GM21528 (cell line): ENCODE results near the gene GZMH.
"Not testable (repeated sequence)": the region's sequence is repeated elsewhere in the genome, so short reads cannot be mapped to it uniquely, and the experiment has no call there.

ENCODE experiments used
- ATAC-seq: cut with Tn5 transposase; IDR thresholded peaks from one replicate; pipeline ENCODE4 v1.9.1; 2021; ENCODE audit warnings: mild to moderate bottlenecking, moderate library complexity; ENCODE audit not compliant: unreplicated experiment, low FRiP score

GZMH gene

DNA sequence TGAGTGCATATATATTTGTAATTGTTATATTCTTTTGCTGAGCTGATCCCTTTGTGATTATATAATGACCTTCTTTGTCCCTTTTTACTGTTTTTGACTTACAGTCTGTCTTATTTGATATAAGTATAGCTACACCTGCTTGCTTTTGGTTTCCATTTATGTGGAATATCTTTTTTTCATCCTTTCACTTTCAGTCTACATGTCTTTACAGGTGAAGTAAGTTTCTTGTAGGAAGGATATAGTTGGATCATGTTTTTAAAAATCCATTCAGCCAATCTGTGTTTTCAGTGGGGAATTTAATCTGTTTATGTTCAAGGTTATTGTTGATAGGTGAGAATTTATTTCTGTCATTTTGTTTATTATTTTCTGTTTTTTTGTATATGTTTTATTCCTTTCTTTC is 12.1 kb downstream of the GZMH start:
- ATAC-seq: no peak

DNA sequence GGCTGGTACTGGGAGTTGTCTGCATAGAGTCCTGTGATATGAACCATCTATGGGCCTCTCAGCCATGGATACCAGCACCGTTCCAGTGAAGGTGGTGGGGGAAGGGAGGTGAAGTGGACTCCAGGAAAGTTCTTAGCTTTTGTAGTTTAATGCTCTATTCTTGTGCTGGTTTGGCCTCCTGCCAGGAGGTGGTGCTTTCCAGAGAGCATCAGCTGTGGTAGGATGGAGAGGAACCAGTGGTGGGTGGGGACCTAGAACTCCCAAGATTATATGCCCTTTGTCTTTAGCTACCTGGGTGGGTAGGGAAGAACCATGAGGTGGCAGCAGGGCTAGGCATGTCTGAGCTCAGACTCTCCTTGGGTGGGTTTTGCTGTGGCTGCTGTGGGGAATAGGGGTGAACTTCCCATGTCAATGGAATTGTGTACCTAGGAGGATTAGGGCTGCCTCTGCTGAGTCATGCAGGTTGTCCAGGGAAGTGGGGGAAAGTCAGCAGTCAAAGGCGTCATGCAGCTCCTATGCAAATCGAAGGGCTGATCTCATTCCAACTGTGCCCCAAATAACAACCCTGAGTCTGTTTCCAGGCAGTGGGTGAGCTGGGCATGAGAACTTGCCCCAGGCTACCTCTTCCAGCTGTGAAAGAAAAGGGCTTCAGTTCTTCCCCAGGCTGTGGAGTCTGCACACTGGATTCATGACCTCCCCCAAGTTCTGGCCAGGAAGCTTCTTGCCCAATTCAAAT is 14.2 kb downstream of the GZMH start:
- ATAC-seq: no peak

- ATAC-seq: not testable (repeated sequence)
Measured at GRCh38 chr14:24591004-24591403, 18.5 kb downstream of the GZMH start.

DNA sequence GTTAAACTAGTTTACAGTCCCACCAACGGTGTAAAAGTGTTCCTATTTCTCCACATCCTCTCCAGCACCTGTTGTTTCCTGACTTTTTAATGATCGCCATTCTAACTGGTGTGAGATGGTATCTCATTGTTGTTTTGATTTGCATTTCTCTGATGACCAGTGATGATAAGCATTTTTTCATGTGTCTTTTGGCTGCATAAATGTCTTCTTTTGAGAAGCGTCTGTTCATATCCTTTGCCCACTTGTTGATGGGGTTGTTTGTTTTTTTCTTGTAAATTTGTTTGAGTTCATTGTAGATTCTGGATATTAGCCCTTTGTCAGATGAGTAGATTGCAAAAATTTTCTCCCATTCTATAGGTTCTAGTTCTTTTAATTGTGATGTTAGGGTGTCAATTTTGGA is 25.1 kb downstream of the GZMH start:
- not testable (repeated sequence) for ATAC-seq

DNA sequence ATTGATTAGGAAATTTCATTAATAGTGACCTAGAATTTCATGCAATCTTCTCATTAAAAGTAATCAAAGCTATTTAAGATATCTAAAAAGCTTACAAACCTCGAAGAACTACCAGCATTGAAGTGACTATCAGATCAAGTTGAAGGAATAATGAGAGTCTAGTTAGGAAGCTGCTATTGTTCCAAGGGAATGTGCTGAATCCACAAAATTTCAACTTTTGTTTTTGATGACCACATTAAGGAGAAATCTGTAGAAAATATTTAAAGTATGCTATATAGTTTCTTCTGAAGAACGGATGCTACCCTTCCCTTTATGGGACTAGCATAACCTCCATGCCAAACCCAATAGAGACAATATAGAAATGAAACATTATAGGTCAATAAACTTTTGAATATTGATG is 30.9 kb downstream of the GZMH start:
- no peak for ATAC-seq

- ATAC-seq: no peak
Measured at GRCh38 chr14:24576771-24577170, 32.7 kb downstream of the GZMH start.

DNA sequence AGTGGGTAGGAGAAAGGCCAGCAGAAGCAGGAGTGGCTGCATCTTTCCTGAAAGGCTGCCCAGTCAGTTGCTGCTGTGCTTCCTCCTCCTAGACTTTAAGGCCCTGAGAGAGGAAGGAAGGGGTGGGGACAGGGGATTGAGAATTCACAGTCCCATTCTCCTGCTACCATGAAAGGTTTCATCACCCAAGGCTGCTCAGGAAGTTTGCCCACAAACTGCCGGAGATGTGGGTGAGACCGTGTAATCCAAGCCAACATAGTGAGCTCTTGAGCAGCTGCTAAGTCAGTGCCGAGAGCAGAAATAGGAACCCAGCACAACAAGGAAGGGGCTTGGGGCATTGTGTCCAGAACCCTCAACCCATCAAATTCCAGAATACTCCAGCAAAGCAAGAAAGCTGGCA is 33.3 kb downstream of the GZMH start, which contains the start of gene CTSG:
TSS of gene CTSG (minus strand) at position 69 of the 400 bp plus-strand sequence. CDS start at position 42, 27 bp downstream.
- ATAC-seq: no peak

DNA sequence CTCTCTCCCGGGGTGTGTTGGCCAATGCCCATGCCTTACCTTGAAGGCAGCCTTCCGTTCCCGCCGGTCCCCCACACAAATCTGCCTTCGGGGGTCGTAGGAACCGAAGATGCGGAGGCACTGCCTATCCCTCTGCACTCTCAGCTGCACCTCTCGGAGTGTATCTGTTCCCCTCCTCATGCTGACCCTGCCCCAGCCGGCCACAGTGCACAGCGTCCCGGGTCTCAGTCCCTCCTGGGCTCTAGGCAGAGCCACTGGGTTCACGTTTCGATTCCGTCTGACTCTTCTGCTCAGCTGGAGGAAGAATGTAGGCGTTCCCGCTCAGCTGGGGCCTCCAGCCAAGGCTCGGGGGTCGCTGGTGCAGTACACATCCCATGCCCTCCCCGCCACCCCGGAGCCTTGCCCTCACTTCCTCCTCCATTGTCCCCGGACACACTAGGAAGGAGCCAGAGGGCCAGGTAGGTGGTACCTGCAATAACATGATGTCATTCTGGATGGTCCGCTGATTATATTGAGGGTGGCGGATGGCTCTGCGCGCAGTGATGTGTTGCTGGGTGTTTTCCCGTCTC is 35.2 kb downstream of the GZMH start:
- no peak for ATAC-seq

DNA sequence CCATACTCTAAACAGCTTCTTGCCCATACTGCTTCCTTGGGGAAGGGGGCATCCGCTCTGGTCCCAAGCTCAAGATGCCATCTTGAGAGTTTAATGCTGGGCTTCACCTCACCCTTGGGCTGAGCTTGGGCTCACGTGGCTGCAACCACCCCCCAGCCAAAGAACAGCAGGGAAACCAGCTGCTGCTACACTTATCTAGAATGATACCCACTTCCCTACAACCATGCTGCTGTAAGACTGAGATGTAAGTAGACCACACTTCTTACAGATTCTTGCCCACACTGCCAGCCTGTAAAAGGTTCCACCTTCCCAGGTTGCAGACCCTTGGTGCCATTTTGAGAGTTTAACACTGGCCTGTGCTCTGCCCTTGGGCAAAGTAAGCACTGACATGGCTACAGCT is 43.2 kb downstream of the GZMH start:
- ATAC-seq: no peak

DNA sequence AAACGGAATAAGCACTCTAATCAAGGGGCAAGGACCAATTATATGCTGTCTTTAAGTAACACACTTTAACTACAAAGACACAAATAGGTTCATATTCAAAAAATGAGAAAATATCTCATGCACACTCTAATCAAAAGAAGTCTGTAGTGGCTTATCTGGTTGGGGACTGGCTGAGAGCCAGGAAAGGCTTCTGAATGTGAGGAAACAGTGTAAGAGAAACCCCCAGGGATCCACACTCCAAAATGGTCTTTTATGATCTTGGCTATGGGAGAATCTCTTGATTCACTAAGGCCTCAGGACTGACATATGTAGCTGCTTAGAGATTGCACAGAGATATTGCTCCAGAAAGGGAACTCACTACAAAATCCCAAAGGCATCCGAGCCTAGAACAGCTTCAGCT is 43.7 kb downstream of the GZMH start:
- ATAC-seq: no peak

GRCh38 chr14:24563505-24563904 is 46.0 kb downstream of the GZMH start:
- ATAC-seq: no peak

DNA sequence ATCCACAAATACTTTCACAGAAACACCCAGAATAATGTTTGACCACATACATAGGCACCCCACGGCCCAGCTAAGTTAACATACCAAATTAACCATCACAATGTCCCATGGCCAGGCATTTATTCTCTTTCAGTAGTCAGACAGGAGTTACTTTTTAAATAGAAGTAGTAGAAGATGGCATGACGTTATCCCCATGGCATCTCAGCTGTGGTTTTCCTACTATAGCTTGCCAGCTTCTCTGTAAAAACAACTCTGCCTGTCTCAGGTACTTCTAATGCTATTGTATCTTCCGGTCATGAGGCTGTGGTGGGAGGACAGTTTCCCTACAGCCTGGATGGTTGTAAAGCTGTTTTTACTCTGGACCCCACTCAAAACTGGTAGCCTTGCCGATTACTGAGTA is 52.7 kb downstream of the GZMH start:
- ATAC-seq: no peak
